HG03565 (cell line): ENCODE data around the gene TFDP1.
"Not testable (repeated sequence)": the region's sequence is repeated elsewhere in the genome, so short reads cannot be mapped to it uniquely, and the experiment has no call there.

Experiments used
- ATAC-seq: cut with Tn5 transposase; IDR thresholded peaks from one replicate; pipeline ENCODE4 v1.9.1; 2021; ENCODE audit warnings: mild to moderate bottlenecking, moderate library complexity; ENCODE audit not compliant: unreplicated experiment

The TFDP1 gene

DNA sequence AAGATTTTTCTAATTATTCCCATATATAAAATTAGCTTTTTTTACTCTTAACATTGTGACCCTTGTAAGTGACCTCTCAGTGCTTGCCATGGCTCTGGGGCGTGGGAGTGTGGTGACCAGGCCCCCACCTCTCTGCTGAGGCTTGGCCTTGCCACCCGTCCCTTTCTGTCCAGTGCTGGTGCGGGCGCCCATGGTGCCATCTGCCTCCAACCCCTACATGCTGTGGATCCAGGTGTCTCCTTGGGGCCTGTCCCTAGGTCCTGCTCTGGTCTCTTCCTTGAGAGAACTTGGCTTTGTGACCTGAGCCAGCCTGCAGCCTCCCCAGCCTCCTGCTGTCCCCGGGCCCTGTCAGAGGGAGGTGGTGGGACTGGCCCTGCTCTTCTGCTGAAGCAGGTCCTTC is 27.4 kb downstream of the TFDP1 start:
- no peak for ATAC-seq

DNA sequence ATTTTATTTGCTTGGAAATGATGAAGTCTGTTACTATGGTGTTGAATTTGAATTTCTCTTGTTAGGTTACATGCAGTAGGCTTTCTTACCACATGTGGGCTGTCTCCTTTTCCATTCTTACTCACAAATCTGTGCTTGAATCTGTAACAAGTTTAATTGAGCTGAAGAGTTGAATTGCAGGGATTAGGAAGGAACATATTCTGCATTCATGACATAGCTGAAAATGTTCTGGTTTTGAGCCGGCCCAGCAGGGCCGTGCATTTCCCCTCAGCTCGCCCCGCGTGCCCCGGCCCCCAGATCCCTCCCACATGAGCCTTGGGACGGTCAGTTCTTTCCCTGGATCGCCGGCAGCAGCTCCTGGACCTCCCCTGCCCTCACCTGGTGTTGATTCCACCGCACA is 28.1 kb downstream of the TFDP1 start:
- no peak for ATAC-seq

DNA sequence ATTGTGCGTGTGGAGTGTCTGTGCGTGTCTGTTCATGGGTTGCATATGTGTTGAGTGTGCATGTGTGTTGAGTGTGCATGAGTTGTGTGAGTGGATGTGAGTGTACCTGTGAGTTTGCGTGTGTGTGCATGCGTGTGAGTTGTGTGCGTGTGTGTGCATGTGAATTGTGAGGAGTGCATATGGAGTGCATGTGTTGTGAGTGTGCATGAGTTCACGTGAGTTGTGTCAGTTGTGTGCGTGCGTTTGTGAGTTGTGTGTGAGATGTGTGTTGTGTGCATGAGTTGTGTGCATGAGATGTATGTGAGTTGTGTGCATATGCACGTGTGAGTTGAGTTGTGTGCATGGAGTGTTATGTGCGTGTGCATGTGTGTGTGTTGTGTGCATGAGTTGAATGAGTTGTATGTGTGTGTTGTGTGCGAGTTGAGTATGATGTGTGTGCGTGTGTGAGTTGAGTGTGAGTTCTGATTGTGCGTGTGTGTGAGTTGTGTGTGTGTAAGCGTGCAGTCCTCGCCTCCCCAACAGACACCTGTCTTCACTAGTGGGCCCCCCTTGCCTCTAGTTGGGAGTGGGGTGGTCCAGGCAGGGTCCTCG is 29.3 kb downstream of the TFDP1 start:
- no peak for ATAC-seq

DNA sequence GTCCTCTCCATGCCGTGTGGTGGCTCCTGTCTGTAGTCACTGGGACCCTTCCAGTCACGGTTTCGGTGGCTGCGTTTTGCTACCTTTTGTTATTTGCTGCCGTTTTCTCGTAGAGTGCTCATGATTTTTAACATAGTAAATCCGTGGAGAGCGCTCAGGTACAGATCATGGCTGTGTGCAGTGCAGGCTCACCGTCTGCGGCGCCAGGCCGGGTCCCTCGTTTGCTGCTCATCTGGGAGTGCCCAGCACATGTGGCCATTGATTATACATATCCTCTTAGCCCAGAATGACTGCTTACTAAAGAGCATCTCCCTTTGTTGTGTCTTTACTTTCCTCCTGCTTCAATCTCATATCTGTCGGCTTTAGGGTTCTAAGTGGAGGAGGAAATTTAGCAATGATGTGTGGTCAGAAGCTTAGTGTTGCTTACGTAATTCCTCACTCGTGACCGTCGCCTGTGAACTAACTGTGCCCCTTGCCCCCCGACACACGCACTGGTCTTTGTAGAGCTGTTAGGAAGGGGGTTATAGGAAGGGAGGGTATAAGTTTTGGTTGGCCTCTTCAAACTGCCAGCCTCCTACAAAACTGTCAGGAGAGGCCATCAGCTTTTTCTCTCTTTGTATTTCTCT is 31.8 kb downstream of the TFDP1 start:
- no peak for ATAC-seq

DNA sequence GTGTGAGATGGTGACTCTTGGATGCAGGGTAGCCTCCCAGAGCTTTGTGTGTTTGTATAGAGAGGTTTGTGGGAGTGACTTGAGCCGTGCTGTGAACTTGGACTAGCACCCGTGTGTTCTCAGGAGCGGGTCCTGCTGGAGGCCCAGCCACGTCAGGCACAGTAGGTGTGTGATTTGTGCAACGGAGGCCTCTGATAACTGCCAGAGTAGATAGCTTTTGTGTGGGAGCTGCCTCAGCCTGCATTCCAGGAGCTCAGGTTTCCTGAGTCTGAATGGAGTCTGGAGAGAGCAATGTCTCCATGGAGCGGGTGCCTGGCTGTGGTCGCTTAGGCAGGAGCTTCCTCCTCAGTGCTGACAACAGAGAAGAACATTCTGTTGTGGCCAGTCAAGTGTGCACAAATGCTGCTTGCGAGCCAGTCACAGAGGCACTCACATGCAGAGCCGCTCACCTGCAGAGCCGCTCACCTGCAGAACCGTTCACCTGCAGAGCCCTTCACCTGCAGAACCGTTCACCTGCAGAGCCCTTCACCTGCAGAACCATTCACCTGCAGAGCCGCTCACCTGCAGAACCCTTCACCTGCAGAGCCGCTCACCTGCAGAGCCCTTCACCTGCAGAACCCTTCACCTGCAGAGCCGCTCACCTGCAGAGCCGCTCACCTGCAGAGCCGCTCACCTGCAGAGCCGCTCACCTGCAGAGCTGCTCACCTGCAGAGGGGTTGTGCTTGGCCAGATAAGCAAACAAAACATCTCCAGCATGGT is 32.6 kb downstream of the TFDP1 start:
- ATAC-seq: no peak

DNA sequence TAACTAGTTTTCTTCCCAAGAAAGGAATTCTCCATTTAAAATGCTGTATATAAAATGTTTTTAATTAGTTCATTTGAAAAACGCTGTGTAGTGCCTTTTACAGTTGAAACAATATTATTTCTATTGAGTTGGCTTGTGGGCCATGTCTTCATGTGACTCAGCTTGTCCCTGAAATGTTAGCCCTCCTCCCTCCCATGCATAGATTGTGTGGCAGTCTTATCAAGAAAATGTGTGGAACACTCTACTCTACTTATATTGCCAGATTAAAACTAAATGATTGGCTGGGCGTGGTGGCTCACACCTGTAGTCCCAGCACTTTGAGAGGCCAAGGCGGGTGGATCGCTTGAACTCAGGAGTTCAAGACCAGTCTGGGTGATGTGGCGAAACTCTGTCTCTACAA is 33.4 kb downstream of the TFDP1 start:
- no peak for ATAC-seq

DNA sequence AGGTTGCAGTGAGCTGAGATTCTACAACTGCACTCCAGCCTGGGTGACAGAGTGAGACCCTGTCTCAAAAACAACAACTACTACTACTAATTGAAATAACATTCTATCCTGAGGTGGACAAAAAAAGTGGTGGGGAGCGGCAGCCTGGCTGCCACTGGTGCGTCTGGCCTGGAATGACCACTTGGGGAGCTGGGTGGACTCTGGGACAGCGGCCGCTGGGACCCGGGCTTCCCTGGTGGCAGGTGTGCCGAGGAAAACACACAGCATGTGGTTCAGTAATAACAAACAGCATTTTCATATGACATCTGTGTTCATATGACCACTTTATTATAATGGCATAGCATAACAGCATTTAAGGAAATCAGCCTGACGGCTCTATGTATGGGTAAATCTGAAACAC is 33.9 kb downstream of the TFDP1 start:
- no peak for ATAC-seq

DNA sequence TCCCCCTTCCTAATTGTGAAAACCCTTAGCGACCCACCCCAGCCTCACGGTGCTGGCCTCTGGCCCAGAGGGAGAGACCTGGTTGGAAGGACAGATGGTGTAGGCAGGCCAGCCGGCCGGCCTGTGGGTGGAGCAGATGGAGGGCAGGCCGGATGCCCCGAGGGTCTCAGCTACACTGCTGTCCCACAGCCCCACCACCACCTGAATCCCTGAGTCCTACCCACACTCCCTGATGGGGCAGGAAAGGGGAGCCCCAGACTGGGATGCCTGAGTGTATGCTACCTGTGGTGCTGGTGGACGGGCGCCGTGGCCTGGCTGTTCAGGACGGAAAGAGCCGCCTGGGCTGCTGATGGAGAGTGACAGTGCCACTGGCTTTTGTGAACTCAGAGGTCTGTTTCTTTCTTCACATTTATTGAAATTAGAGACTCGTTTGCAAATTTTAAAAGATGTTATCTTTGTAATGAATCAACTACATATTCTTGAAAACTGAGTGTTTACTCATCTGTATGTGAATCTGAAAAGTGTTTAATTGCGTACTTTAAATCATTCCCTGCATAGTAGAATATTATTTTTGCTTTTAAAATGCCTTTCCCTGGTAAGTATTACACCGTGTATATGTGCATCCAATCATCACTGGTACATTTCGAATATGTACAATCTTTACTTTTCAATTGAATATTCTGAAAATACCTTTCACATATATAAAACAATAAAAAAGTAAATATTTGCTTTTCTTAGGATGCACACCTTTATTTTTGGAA is 35.7 kb downstream of the TFDP1 start:
- no peak for ATAC-seq

DNA sequence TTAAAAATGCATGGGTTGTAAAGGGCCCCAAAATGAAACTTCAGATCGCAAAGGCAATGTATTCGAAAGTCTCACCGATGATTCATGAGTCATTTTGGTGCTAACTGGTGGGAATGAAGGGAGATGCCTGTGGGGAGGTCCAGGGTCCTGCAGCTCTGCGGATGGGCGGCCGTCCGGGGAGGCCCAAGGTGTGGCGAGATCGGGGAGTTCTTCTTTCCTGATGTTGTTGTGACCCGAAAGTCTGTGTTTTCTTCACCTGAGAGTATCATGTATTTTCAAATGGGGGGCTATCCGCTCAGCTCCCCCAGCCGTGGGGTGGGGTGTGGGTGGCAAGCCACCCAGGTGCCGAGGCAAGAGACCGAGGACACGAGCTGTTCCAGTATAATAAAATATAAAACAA is 36.5 kb downstream of the TFDP1 start:
- ATAC-seq: no peak

DNA sequence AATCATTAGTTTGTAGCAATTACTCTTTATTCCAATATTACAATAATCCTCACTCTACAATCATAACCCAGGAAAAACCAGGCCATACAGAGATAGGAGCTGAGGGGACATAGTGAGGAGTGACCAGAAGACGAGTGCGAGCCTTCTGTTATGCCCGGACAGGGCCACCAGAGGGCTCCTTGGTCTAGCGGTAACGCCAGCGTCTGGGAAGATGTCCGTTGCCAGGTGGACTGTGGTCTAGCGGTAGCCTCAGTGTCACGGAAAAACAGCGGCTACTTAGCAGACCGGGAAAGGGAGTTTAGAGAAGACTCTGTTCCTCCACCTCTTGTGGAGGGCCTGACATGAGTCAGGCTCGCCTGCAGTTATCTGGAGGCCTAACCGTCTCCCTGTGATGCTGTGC is 36.9 kb downstream of the TFDP1 start:
- ATAC-seq: not testable (repeated sequence)

DNA sequence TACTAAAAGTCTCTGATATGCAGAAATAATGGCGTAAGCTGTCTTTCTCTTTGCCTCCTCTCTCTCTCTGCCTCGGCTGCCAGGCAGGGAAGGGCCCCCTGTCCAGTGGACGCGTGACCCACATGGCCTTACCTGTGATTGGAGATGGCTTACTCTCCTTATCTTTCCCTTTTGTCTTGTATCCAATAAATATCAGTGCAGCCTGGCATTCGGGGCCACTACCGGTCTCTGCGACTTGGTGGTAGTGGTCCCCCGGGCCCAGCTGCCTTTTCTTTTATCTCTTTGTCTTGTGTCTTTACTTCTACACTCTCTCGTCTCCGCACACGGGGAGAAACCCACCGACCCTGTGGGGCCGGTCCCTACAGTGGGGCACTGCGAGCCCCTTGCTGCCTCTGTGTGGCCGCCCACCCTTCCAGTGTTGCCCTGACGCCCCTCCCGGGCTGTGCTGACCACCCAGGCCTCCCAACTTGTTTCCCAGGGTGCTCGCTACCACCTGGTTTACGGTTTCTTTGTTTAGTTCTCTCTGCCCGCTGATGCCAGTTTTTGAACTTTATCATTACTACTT is 37.5 kb downstream of the TFDP1 start:
- ATAC-seq: not testable (repeated sequence)

DNA sequence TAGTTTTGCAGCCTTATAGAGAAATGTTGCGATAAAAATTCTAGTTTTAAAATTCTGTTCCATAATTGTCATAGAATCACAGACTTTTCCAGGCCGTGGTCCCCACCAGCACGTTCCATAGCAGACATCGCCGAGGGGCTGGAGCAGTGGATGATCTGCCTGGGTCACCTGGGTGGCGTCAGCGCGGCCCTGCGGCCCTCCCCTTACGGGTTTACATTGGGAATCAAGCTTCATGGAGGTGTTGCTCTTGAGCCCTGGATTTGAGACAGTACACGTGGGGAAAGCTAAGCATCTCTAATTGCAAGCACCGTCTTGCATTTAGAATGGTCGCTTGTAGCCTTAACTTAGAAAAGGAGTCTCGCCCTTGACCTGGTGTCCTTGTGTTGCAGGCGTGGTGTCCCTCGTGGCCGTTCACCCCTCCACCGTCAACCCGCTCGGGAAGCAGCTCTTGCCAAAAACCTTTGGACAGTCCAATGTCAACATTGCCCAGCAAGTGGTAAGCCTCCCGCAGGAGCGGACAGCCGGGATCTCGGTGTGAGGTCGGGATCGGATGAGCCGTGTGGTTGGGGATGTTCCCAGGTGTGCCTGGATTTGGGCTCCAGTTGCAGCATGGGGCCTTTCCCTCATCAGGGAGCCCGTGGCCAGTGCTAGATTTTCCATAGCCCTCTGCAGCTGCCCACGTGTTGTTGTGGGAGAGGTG is 38.4 kb downstream of the TFDP1 start:
- ATAC-seq: no peak

DNA sequence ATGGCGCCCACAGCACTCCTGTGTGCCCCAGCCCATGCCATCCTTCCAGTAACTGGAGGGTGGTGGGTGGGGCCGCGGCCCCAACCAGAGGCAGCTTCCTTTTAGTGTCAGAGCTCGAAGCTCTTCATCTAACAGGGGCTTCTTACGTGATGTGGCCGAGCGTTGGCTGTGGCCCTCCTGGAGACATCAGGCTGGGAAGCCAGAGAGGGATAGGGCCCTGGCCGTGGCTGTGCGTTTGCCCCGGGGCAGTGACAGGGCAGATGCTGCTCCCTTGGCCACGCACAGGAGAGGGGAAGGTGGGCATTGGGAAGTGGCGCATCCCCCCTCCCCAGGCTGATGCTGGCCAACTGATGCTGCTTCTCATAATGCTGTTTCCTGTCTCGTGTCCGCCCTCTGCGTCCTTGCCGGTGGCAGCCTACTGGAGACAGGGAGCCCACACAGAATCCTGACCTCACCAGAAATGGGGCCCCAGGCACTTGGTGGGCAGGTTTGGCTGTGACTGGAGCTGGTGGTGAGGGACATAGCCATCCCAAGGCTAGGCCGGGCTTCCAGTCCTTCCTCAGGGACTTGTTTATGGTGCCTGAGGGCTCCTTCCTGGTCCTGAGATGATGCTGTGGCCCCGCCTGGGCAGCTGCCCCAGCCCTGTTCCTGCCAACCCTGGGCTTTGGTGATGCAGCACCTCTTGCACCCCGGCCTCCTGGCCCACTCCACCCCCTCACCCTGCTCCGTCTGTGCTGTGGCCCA is 39.1 kb downstream of the TFDP1 start:
- no peak for ATAC-seq

DNA sequence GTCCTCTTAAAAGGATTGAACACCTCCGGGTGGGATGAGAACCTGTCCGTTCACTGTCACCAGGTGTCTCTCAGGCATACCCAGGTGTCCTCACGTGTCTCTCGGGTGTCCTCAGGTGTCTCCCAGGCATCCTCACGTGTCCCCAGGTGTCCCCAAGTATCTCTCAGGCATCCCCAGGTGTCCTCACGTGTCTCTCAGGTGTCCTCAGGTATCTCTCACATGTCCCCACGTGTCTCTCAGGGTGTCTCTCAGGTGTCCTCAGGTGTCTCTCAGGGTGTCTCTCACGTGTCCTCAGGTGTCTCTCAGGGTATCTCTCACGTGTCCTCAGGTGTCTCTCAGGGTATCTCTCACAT is 39.7 kb downstream of the TFDP1 start:
- no peak for ATAC-seq

DNA sequence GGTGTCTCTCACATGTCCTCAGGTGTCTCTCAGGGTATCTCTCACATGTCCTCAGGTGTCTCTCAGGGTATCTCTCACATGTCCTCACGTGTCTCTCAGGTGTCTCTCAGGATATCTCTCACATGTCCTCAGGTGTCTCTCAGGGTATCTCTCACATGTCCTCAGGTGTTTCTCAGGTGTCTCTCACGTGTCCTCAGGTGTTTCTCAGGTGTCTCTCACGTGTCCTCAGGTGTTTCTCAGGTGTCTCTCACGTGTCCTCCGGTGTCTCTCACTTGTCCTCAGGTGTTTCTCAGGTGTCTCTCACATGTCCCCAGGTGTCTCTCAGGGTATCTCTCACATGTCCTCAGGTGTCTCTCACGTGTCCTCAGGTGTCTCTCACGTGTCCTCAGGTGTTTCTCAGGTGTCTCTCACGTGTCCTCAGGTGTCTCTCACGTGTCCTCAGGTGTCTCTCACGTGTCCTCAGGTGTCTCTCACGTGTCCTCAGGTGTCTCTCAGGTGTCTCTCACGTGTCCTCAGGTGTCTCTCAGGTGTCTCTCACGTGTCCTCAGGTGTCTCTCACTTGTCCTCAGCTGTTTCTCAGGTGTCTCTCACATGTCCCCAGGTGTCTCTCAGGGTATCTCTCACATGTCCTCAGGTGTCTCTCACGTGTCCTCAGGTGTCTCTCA is 40.2 kb downstream of the TFDP1 start:
- ATAC-seq: not testable (repeated sequence)

DNA sequence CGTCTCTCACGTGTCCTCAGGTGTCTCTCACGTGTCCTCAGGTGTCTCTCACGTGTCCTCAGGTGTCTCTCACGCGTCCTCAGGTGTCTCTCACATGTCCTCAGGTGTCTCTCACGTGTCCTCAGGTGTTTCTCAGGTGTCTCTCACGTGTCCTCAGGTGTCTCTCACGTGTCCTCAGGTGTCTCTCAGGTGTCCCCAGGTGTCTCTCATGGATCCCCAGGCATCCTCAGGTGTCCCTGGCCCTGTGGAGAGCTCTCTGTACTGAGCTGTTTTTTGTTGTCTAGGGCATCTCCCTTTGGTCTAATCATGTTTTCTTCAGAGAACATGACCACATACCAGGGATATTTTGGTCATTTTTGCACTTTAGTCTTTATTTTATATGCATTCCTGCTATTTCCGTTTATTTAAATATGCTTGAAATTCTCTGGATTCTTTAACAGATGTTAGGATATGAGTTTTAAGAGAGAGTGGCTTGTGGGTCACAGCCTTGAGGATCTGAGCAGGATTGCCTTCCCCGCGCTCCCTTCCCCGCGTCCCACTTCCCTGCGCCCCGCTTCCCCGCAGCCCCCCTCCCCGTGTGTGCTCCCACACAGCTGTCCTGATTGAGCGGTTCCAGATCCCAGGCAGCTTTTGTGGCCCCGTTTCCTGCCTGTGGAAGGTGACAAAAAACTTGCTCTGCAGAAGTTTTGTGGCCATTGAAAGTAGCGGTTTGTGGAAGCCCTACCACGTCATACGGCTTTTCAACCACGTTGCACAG is 41.6 kb downstream of the TFDP1 start:
- ATAC-seq: no peak

DNA sequence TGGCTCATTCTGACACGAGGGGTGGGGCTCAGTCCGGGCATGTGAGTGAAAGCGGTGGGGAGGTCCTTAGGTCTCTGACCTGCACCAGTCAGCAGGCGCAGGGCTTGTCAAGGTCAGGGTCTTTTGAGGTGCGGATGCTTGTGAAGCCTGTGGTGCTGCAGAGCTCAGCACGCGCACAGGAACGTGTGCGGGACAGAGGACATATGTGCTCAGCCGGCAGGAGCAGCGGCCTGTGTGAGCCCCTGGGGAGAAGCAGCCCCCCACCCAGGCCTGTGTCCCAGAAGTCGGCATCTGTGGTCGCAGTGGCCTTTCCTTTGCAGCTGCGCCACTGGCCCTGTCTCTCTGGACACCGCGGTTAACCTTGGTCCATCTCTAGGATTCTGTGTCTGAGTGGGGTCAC is 42.6 kb downstream of the TFDP1 start:
- no peak for ATAC-seq

DNA sequence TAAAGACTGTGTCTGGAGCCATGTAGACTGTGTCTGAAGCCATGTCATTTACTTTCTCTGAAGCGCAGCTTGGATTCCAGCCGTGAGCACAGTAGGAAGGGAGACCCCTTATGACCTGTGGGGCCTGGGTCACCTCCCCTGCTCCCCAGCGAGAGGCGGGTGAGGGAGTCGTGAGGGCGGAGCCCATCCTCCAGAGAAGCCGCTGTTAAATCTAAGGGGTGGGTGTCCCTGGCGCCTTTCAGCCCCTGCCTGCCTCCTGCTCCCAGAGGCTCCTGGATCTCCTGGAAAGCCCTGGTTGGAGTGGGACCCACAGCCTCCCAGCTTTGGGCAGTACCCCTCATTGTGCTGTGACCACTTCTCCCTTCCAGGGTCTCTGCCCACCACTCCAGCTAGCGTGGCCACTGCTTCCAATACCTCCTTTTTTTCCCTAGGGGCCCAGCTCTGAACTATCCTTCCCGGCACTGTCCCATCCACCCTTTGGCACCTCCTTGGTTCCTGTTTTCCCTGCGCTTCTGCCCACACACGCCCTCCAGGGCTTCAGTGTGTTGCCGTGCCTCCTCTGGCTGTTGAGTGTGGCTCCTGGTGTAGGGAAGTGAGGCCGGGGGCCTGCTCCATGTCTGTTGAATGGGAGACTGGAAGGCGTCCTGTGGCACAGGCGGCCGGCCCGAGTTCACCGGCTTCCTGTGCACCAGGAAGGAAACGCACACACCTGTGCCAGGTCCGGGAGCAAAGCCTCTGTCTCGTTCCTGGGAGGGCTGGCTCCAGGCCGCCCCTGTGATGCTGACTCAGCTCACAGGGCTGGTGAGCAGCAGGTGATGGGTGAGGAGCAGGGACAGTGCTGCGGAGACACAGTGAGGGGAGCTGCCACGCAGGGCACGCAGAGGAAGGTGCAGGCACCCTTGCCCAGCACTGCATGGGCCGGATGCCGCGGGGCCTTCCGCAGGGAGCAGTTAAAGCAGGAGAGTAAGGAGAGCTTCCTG is 44.0 kb downstream of the TFDP1 start:
- no peak for ATAC-seq
